HFF-Myc (cell line): ENCODE measurements around the gene LAMTOR4.

Source experiments
- DNase-seq: peaks from one replicate; pipeline ENCODE4 v3.0.0-alpha.2; 2011; ENCODE audit warnings: low read depth; ENCODE audit errors: extremely low read depth
- H3K4me3 ChIP-seq: replicated peaks from 2 replicates; pipeline ENCODE4 v1.5.1; 2011; ENCODE audit warnings: low read depth, mild to moderate bottlenecking, control low read depth, low read length
- TF ChIP-seq, protein P1 (sequence below): IDR thresholded peaks from 2 replicates; pipeline ENCODE4 v1.5.1; 2012; ENCODE audit warnings: mild to moderate bottlenecking, low read depth, low read length, control low read depth; ENCODE audit errors: missing control alignments

Gene LAMTOR4

GRCh38 chr7:100198266-100198665, 49.5 kb downstream of the LAMTOR4 start:
- TF ChIP-seq, protein P1, sequence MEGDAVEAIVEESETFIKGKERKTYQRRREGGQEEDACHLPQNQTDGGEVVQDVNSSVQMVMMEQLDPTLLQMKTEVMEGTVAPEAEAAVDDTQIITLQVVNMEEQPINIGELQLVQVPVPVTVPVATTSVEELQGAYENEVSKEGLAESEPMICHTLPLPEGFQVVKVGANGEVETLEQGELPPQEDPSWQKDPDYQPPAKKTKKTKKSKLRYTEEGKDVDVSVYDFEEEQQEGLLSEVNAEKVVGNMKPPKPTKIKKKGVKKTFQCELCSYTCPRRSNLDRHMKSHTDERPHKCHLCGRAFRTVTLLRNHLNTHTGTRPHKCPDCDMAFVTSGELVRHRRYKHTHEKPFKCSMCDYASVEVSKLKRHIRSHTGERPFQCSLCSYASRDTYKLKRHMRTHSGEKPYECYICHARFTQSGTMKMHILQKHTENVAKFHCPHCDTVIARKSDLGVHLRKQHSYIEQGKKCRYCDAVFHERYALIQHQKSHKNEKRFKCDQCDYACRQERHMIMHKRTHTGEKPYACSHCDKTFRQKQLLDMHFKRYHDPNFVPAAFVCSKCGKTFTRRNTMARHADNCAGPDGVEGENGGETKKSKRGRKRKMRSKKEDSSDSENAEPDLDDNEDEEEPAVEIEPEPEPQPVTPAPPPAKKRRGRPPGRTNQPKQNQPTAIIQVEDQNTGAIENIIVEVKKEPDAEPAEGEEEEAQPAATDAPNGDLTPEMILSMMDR: no peak
- no peak overlapping the region for H3K4me3 ChIP-seq
- no peak for DNase-seq

- TF ChIP-seq, protein P1: no peak
- no peak overlapping the region for H3K4me3 ChIP-seq
- no peak for DNase-seq
These were observed 52.0 kb downstream of the LAMTOR4 start for GRCh38 chr7:100200693-100201092.
